Measurements from ENCODE around the gene PLXNA2.
A peak's percentile ranks its signal among the peaks of the same experiment; 100 is the strongest.

PLXNA2 gene

DNA sequence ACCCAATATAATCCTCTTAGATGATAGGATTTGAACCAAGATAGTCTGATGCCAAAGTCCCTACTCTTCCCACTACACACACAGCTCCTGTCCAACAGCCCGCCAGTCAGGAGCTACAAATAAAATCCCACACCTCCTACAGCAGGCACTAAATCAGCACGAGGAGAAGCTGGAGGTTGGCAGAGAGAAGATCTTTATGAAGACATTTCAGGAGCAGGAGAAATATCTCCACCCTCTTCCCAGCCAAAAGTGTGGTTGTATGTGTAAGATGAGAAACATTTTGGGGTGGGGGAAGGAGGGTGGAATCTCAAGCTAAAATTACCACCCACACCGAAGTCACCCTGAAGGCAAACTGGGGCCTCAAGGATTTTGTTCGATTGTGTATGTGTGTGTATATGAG is 54.5 kb downstream of the PLXNA2 start:
- TF ChIP-seq POLR2A (IDR thresholded peaks at IDR 0.05; ENCODE audit: low read depth, low read length) = no peak
- TF ChIP-seq POLR2AphosphoS5 (IDR thresholded peaks at IDR 0.05; ENCODE audit: low read depth, low read length) = no peak
- no peak for TF ChIP-seq TAF1 (IDR thresholded peaks at IDR 0.05; ENCODE audit: borderline replicate concordance, low read depth, low read length)
- DNase-seq (ENCODE audit: insufficient read length) = no peak

DNA sequence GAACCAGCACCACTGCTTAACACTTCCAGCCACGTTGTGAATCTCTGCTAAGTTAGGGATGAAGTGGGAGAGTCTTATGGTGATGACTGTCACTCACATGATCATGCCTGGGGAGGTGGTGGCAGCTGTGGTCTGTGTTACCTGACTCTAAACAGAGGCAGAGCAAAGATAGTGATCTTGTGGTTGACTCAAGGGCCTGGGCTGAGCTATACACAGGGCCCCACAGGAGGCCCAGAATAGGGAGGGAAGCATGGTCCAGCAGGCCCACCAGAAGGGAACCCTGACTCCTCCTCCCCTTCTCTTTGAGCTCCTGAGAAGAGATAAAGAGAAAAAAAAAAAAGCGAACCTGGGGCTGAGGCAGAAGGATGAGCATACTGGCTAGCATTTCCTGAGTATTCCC is 55.0 kb downstream of the PLXNA2 start:
- FAIRE-seq (peak; percentile 81), DNase-seq (ENCODE audit: insufficient read length) (peak; percentile 43)
- no peak for TF ChIP-seq POLR2AphosphoS5 (IDR thresholded peaks at IDR 0.05; ENCODE audit: low read depth, low read length)
- TF ChIP-seq POLR2A (IDR thresholded peaks at IDR 0.05; ENCODE audit: low read depth, low read length) = no peak
- TF ChIP-seq TAF1 (IDR thresholded peaks at IDR 0.05; ENCODE audit: borderline replicate concordance, low read depth, low read length) = no peak

More for the DNA sequence above, 54.5 kb downstream of the PLXNA2 start:
- FAIRE-seq = no peak

DNA sequence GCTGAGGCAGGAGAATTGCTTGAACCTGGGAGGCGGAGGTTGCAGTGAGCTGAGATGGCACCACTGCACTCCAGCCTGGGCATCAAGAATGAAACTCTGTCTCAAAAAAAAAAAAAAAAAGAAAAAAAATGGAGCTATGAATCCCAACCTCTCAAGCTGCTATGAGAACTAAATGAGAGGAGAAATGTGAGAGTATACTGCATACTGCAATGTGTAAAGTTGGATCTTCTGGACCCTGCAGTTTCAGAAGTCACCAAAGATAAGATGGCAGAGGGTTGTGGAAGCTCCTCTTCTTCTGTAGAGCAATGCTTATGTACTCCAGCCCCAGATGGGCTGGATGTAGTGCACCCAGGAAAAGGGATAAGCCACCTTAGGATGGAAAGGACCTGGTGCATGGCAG is 55.6 kb downstream of the PLXNA2 start:
- FAIRE-seq (no peak), DNase-seq (ENCODE audit: insufficient read length) (no peak)
- TF ChIP-seq POLR2AphosphoS5 (IDR thresholded peaks at IDR 0.05; ENCODE audit: low read depth, low read length) (no peak), TAF1 (IDR thresholded peaks at IDR 0.05; ENCODE audit: borderline replicate concordance, low read depth, low read length) (no peak), POLR2A (IDR thresholded peaks at IDR 0.05; ENCODE audit: low read depth, low read length) (no peak)

DNA sequence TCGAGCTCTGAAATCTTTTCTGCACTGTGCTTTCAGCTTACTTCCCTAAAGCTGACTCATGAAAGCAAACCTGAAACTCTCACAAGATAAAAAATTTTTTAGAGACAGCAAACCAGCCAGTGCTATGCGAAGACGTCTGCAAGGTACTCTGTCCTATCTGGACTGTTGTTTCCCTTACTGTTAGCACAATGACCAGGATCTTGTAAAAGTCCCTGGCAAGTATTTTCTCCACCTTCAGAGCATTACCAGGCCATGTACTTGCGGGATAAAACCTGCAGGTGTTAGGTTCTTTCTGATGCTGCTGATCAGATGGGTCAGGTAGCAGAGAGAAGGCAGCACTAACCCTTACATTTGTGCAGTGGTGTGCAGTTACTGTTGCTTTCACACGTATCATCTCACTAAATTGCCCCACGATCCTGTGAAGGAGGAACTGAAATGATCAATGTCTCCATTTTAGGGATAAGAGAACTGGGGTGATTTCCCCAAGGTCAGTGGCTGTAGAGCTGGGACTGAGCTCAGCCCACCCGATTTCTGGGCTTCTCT is 56.6 kb downstream of the PLXNA2 start:
- peak; percentile 76 for FAIRE-seq
- peak; percentile 46 for DNase-seq (ENCODE audit: insufficient read length)
- TF ChIP-seq POLR2A (IDR thresholded peaks at IDR 0.05; ENCODE audit: low read depth, low read length) (no peak), TAF1 (IDR thresholded peaks at IDR 0.05; ENCODE audit: borderline replicate concordance, low read depth, low read length) (no peak), POLR2AphosphoS5 (IDR thresholded peaks at IDR 0.05; ENCODE audit: low read depth, low read length) (no peak)

DNA sequence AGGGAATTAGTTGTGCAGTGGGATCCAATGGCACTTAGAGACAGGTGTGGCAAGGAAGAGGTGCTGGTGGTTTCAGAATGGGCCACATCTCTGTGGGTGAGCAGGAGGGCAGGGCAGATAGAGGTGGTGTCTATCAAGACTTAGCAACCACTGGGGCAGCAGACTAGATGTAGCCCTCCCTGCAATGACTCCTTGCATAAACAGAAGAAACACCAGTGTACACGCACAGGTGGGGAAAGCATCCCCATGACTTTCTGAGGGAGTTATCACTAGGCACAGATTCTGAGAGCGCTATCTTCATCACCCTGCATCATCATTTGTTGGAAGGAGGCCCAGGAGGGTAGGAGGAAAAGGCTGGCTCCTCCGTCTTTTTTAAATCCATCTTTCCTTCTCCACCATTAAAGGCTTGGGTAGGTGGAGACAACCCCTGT is 58.4 kb downstream of the PLXNA2 start:
- TF ChIP-seq POLR2A (IDR thresholded peaks at IDR 0.05; ENCODE audit: low read depth, low read length) (no peak), TAF1 (IDR thresholded peaks at IDR 0.05; ENCODE audit: borderline replicate concordance, low read depth, low read length) (no peak)
- no peak for DNase-seq (ENCODE audit: insufficient read length)
- no peak for FAIRE-seq

DNA sequence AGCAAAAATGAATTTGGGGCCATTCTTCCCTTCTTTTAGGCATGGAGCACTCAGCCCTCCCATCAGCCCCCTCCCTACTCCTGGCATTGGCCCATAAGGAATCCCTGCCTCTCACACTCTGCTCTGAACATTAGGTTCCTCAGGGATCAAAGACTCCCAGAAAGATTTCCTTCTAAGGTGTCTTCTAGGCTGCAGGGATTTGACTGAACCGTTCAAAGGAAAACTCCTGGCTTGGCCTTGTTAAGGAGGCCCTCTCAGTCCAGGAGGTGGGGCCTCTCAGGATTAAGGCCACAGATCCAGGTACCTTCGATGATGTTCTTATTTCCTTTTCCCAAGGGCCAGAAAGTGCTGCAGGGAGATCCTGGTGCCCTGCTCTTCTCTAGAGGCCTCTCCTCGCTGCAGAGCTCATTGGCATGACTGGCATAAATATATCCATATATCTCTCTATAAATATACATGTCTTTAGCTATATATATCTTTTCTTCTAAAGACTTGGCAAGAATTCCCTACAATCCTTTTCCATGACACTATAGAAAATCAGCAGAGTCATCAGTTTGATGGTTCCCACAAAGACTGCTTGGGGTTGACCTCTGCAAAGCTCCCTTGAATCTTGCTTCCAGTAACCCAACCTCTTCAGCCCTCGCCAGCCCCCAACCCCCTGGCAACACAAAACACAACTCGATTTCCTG is 59.1 kb downstream of the PLXNA2 start:
- DNase-seq (ENCODE audit: insufficient read length) = no peak
- TF ChIP-seq TAF1 (IDR thresholded peaks at IDR 0.05; ENCODE audit: borderline replicate concordance, low read depth, low read length) (no peak), POLR2AphosphoS5 (IDR thresholded peaks at IDR 0.05; ENCODE audit: low read depth, low read length) (no peak), POLR2A (IDR thresholded peaks at IDR 0.05; ENCODE audit: low read depth, low read length) (no peak)
- FAIRE-seq = no peak

DNA sequence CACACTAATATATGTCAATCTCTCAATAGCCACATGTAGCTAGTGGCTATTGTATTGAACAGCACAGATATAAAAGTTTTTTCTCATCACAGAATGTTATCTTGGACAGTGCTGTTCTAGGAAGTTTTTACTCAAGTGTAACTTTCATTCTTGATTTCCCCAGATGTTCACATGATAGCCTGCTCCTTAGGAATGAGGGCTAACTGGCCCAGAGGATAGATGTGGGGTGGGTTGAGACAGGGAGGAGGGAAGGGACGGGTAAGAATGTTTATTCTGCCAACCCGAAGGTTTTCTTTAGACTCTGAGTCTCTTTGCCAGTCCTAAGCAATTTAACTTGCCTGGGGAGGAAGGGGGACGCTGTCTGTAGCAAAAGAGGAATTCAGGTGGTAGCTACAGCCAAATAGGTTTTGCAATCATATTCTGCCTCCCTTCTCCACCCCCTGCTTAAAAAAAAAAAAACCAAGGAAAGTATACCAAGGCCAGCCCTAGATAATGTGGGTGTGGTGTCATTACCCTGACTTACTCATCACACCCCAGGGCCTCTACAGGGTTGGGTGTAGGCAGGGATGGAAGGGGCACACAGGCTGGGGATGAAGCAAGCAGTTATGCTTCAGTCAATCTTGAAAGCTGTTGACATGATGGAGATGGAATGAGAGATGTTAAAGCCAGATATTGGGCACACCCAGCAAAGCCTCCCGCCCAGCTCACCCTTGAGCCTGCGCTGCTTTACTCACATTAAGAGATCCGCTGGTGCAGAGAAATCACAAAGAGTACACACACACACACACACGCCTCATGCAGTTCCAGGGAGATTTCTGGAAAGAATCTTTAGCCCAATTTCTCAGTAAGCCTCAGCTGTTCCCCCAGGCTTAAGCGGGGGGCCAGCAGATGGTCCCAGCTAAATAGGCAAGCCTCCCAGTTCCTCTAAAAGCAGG is 59.9 kb downstream of the PLXNA2 start:
- FAIRE-seq (no peak), DNase-seq (ENCODE audit: insufficient read length) (no peak)
- no peak for TF ChIP-seq POLR2A (IDR thresholded peaks at IDR 0.05; ENCODE audit: low read depth, low read length)
- no peak for TF ChIP-seq TAF1 (IDR thresholded peaks at IDR 0.05; ENCODE audit: borderline replicate concordance, low read depth, low read length)
- TF ChIP-seq POLR2AphosphoS5 (IDR thresholded peaks at IDR 0.05; ENCODE audit: low read depth, low read length) = no peak

DNA sequence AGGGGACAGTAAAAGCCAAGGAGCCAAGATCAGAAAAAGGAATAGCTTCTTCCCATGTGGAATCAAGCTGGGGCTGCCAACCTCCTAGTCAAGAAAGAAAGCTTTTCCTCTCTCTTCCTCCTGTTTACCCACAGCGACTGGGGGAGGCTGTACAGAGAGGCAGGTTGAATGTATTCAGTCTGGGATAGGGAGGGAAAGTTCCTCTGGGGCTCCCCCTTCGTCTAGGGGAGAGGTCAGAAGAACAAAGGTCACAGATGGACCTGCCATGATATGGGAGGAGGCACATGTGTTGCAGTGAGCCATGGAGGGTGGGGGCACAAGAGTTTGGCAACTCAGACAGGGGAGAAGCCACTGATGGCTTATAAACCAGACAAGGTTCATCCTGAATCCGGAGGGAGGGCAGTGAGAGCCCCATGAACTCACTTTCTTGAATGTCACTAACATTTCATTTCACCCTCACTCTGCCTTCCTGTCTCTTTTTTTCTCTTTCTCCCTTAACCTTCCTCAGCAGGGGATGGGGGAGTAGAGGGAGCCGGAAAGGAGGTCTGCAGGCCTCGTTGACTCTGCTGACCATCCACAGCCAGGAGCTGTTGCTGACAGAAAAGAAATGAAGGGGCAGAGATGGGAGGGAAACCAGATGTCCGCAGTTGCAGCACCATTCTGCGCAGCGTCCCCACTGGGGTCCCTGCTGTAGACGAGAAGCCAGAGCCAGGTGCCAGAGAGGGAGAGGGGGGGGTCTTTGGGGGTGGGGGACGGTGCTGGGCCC is 61.1 kb downstream of the PLXNA2 start:
- no peak for DNase-seq (ENCODE audit: insufficient read length)
- FAIRE-seq = no peak

DNA sequence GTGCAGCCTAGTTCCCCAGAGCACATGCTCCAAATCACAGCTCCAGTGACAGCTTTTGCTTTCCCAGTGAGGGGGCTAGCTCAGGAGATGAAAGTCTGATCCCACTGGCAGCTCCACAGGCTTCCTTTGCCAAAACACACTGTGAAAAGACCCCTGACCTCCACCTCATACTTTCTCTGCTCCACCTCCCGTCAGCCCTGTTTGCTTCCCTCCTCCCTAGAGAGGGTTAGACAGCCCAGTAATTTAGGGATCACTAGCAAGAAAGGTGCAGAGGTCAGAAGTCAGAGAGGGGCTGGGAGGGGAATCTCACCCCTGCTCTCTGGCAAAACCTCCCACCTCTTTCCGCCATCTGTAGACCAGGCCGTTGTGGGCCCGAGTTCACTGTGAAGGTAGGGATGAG is 62.8 kb downstream of the PLXNA2 start:
- TF ChIP-seq TAF1 (IDR thresholded peaks at IDR 0.05; ENCODE audit: borderline replicate concordance, low read depth, low read length) = no peak
- no peak for TF ChIP-seq POLR2A (IDR thresholded peaks at IDR 0.05; ENCODE audit: low read depth, low read length)
- no peak for TF ChIP-seq POLR2AphosphoS5 (IDR thresholded peaks at IDR 0.05; ENCODE audit: low read depth, low read length)
- FAIRE-seq (no peak), DNase-seq (ENCODE audit: insufficient read length) (no peak)

More for the DNA sequence above, 61.1 kb downstream of the PLXNA2 start:
- no peak for TF ChIP-seq POLR2A (IDR thresholded peaks at IDR 0.05; ENCODE audit: low read depth, low read length)
- TF ChIP-seq POLR2AphosphoS5 (IDR thresholded peaks at IDR 0.05; ENCODE audit: low read depth, low read length) = no peak
- no peak for TF ChIP-seq TAF1 (IDR thresholded peaks at IDR 0.05; ENCODE audit: borderline replicate concordance, low read depth, low read length)

DNA sequence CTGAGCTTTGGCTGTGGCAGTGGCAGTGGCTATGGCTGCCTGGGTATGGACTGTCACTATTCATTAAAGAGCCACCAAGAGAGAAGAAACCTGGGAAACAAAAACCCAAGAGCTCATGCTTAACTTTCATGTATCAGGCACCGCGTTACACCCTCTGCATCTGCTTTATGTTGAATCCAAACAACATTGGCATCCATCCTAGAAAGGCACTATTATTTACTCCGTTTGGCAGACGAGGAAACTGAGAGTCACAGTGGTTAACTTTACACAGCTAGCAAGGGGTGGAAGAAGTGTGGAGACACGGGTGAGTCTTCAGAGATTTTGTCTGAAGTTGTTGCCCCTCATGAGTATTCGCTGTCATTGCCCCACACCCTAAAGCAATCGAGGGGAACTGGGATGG is 63.8 kb downstream of the PLXNA2 start:
- DNase-seq (ENCODE audit: insufficient read length) (no peak), FAIRE-seq (no peak)
- TF ChIP-seq POLR2AphosphoS5 (IDR thresholded peaks at IDR 0.05; ENCODE audit: low read depth, low read length) = no peak

DNA sequence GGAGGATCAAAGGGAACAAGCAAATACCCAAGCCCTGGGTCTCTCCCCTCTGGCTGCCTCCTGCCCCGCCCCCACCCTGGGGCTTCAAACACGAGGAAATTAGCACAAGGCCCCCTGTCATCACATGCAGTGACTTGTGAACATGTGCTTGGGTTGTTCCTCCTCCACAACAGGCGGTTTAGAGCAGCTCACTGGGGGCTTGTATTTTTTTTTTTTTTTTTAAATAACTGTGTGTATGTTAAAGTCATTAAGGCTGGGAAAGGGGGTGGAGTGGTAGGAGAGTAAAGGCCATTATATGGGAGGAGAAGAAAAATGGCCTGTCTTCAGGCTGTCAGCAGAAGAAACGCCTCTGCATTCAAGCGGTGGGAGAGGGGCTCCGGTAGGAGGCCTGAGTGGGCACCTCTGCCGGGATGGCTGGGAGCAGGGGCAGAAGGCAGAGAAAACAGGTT is 64.2 kb downstream of the PLXNA2 start:
- TF ChIP-seq POLR2A (IDR thresholded peaks at IDR 0.05; ENCODE audit: low read depth, low read length) (no peak), POLR2AphosphoS5 (IDR thresholded peaks at IDR 0.05; ENCODE audit: low read depth, low read length) (no peak), TAF1 (IDR thresholded peaks at IDR 0.05; ENCODE audit: borderline replicate concordance, low read depth, low read length) (no peak)
- FAIRE-seq (no peak), DNase-seq (ENCODE audit: insufficient read length) (no peak)

All from GM12892 (cell line).